Activated T-cell treated with anti-CD3 and anti-CD28 coated beads, Interleukin-2, amount 50 U/mL, for 4 hours (primary cell): Measurements from ENCODE around the gene PHACTR4. TPM values are rescaled to one million over a fixed set of nuclear protein-coding genes. Genes with fewer than 3 reads are reported as not detected.

Experiments
- ATAC-seq, 2 donors: fragments of 200-7000 bp; cut with Tn5 transposase; one replicate each; pipeline ENCODE4 v1.10.0; 2021
- DNase-seq: peaks from one replicate; pipeline ENCODE4 v3.0.0-alpha.2; 2020
- H3K27me3 Mint-ChIP-seq: one replicate; pipeline ENCODE4 v1.8.0; 2021; ENCODE audit warnings: low read depth, mixed read lengths
- H3K36me3 Mint-ChIP-seq: one replicate; pipeline ENCODE4 v1.8.0; 2022; ENCODE audit warnings: mixed read lengths; ENCODE audit not compliant: insufficient read depth
- H3K4me1 Mint-ChIP-seq: one replicate; pipeline ENCODE4 v1.8.0; 2021; ENCODE audit warnings: low read depth, mixed read lengths
- H3K4me3 Mint-ChIP-seq: one replicate; pipeline ENCODE4 v1.8.0; 2021; ENCODE audit warnings: mild to moderate bottlenecking, moderate library complexity, mixed read lengths
- H3K9me3 Mint-ChIP-seq: one replicate; pipeline ENCODE4 v1.8.0; 2021; ENCODE audit warnings: mixed read lengths
- total RNA-seq, 3 donors: library from RNA; stranded (reverse); gene quantifications; one replicate each; pipeline ENCODE4 v1.2.1, GENCODE V29; 2021

The PHACTR4 gene
- total RNA-seq, 3 donors from 2014 or later: 19.7 to 23.2 (median 22.4) TPM

DNA sequence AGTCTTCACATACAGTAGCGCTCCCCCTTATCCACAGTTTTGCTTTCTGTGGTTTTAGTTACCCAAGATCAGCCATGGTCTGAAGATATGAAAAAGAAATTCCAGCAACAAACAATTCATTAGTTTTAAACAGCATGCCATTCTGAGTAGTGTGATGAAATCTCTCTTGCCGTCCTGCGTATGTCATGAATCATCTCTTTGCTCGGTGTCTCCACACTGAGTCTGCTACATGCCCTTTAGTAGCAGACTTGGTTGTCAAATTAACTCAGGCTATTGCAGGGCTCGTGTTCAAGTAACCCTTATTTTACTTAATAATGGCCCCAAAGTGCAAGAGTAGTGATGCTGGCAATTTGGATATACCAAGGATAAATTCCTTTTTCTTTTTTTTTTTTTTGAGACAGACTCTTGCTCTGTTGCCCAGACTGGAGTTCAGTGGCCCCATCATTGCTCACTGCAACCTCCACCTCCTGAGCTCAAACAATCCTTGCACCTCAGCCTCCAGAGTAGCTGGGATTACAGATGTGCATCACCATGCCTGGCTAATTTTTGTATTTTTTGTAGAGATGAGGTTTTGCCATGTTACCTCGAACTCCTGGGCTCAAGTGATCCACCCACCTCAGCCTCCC, 22.6 kb downstream of the PHACTR4 start:
- no peaks in the 10 kb centered on the region for H3K9me3 Mint-ChIP-seq
- DNase-seq: no peak
- H3K4me3 Mint-ChIP-seq: no peak overlapping the region
- no peaks in the 10 kb centered on the region for H3K27me3 Mint-ChIP-seq
- no peak for ATAC-seq
- H3K36me3 Mint-ChIP-seq: peaks cover 4% of the 10 kb centered on the region
- H3K4me1 Mint-ChIP-seq: peaks cover 9% of the 10 kb centered on the region

DNA sequence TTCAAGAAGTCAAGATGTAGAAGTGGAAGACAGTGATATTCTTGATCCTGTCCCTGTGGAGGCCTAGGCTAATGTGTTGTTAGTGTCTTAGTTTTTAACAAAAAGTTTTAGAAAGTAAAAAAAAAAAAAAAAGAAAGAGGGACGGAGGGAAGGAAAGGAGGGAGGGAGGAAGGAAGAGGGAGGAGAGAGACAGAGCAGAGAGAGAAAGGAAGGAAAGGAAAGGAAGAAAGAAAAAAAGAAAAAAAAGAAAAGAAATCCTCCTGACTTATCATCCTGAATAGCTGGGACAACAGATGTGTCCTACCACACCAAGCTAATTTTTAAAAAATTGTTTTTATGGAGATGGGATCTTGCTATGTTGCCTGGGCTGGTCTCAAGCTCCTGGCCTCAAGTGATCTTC, 24.6 kb downstream of the PHACTR4 start:
- Mint-ChIP-seq H3K27me3 (no peaks in the 10 kb centered on the region), H3K9me3 (no peaks in the 10 kb centered on the region), H3K4me3 (no peak overlapping the region), H3K36me3 (peaks cover 3% of the 10 kb centered on the region), H3K4me1 (peaks cover 4% of the 10 kb centered on the region)
- no peak for ATAC-seq
- no peak for DNase-seq

DNA sequence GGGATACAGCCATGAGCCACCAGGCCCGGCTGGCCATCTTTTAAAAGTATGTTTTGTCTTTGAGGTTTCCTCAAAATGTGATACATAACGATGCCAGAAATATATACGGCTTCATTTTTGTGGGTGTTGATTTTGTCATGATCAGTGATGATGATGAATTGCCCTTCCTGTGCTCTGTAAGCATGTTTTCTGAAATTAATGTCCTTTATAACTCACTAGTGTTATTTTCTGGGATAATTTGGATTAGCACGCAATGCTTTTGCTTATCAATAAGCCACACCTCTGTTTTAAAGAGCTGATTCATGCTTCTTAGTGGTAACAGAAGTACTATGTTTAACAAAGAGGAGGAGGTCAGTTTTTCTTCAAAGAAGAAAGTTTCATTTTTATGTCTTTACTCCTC, 25.6 kb downstream of the PHACTR4 start:
- Mint-ChIP-seq H3K36me3 (peaks cover 2% of the 10 kb centered on the region), H3K27me3 (no peaks in the 10 kb centered on the region), H3K9me3 (no peaks in the 10 kb centered on the region), H3K4me1 (peaks cover 3% of the 10 kb centered on the region), H3K4me3 (no peak overlapping the region)
- ATAC-seq (no peak), DNase-seq (no peak)

DNA sequence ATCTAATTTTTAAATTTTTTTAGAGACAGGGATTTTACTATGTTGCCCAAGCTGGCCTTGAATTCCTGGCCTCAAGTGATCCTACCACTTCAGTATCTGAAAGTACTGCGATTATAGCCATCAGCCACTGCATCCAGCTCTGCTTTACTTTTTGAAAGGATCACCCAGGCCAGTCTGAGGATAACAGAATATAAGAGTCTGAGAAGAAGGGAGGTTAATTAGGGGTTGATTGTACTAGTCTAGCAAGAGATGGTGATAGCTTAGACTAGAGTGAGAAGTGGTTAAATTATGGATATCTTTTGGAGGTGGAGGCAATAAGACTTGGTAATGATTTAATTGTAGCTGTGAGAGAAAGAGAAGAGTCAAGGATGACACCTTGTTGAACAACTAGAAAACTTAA, 32.2 kb downstream of the PHACTR4 start:
- H3K36me3 Mint-ChIP-seq: peaks cover 2% of the 10 kb centered on the region
- no peaks in the 10 kb centered on the region for H3K27me3 Mint-ChIP-seq
- no peak overlapping the region for H3K4me3 Mint-ChIP-seq
- no peak for DNase-seq
- peaks cover 8% of the 10 kb centered on the region for H3K4me1 Mint-ChIP-seq
- H3K9me3 Mint-ChIP-seq: no peaks in the 10 kb centered on the region
- ATAC-seq: no peak

DNA sequence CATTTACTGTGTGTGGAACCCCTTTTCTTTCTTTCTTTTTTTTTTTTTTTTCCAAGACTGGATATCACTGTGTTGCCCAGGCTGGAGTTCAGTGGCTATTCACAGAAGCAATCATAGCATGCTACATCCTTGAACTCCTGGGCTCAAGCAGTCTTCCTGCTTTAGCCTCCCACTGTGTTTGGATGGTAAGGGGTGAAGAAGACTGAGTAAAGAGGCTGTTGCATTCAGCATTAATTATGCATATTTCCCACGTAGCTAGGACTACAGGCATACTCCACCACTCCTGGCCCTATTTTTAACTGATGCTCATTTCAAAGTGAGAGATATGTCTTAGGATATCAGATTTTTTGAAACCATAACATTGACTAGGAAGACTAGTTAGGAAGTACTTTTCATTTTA, 39.5 kb downstream of the PHACTR4 start:
- H3K36me3 Mint-ChIP-seq: peaks cover 2% of the 10 kb centered on the region
- ATAC-seq: no peak

DNA sequence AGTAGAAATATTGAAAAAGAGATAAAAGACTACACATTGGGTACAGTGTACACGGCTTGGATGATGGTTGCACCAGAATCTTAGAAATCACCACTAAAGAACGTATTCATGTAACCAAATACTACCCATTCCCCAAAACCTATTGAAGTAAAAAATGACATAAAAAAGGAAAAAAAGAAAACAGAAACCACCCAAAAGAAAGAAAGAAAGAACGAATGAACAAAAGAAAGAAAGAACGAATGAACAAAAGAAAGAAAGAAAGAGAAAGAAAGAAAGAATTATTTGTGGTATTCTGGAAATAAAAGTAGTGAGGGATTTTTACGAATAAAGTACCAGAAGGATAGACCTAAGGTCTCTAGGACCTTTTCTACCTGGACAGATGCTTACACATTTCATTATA, 42.1 kb downstream of the PHACTR4 start:
- peaks cover 2% of the 10 kb centered on the region for H3K36me3 Mint-ChIP-seq
- H3K9me3 Mint-ChIP-seq: no peaks in the 10 kb centered on the region
- H3K4me3 Mint-ChIP-seq: no peak overlapping the region
- no peak for ATAC-seq
- no peaks in the 10 kb centered on the region for H3K27me3 Mint-ChIP-seq
- H3K4me1 Mint-ChIP-seq: peaks cover 2% of the 10 kb centered on the region
- DNase-seq: no peak

More for the DNA sequence above, 39.5 kb downstream of the PHACTR4 start:
- H3K4me1 Mint-ChIP-seq: peaks cover 3% of the 10 kb centered on the region
- no peak overlapping the region for H3K4me3 Mint-ChIP-seq
- no peaks in the 10 kb centered on the region for H3K27me3 Mint-ChIP-seq
- DNase-seq: no peak
- no peaks in the 10 kb centered on the region for H3K9me3 Mint-ChIP-seq

DNA sequence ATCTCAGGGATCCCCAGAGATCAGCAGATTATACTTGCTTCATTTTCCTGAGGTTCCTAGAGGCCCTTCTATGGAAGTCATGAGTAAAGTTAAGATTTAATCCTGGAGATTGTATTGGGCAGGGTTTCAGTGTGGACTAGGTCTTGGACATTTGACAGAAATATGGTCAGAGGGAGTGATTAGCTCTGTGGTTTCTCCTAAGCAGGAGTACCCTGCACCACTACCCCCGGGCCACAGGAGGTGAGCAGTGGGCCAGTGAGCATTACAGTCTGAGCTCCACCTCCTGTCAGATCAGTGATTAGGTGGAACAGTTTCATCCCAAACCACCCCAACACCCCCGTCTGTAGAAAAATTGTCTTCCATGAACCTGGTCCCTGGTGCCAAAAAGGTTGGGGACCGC, 43.2 kb downstream of the PHACTR4 start:
- H3K9me3 Mint-ChIP-seq: no peaks in the 10 kb centered on the region
- ATAC-seq (no peak), DNase-seq (no peak)
- H3K27me3 Mint-ChIP-seq: no peaks in the 10 kb centered on the region
- no peak overlapping the region for H3K4me3 Mint-ChIP-seq
- H3K4me1 Mint-ChIP-seq: peaks cover 12% of the 10 kb centered on the region
- H3K36me3 Mint-ChIP-seq: peaks cover 2% of the 10 kb centered on the region

DNA sequence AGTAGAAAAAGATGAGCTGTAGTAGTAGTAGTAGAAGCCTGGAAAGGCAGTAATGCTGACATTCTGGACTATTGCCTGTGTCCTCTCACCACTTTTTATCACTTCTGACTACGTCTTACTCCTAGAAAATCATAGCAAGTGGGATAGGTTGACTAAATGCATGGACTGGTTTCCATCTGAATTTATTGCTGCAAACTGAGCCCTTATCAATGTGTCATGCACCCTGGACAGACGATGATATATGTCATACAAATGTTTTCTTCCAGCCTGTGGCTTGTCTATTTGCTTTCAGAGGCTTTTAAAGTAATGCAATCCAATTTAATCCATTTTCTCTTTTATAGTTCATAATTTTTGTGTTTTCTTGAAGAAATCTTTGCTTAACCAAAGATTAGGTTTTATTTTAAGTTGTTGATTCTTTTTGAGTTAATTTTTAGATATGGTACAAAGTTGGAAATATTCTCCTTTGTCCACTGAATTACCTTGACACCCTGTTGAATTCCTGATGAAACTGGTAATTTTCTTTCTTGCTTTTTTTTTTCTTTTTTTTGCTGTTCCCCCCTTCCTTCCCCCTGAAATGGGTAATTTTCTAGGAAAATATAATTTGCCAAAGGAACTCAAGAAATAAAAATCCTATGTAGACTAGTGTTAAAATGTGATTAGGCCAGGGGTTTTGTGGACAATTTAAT, 47.1 kb downstream of the PHACTR4 start:
- peaks cover 2% of the 10 kb centered on the region for H3K36me3 Mint-ChIP-seq
- DNase-seq (no peak), ATAC-seq (no peak)
- H3K27me3 Mint-ChIP-seq: no peaks in the 10 kb centered on the region
- H3K4me1 Mint-ChIP-seq: peaks cover 17% of the 10 kb centered on the region
- H3K9me3 Mint-ChIP-seq: no peaks in the 10 kb centered on the region
- H3K4me3 Mint-ChIP-seq: no peak overlapping the region

DNA sequence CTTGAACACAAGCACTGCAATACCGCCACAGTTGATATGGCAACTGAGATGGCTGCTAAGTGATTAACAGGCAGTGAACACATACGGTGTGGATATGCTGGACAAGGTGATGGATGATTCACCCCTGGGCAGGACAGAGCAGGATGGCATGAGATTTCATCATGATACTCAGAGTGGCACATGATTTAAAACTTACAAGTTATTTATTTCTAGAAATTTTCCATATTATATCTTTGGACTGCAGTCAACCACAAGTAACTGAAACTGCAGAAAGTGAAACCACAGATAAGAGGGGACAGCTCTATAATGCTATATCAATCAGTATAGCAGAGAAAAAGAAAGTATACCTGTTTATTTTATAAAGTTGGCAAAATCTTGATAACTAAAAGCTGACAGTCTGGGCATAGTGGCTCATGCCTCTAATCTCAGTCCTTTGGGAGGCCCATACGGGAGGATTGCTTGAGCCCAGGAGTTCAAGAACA, 47.9 kb downstream of the PHACTR4 start:
- H3K9me3 Mint-ChIP-seq: no peaks in the 10 kb centered on the region
- no peaks in the 10 kb centered on the region for H3K27me3 Mint-ChIP-seq
- H3K4me3 Mint-ChIP-seq: peak overlapping the region; percentile 51
- ATAC-seq: peak in 1 of 2 donors; percentile 40
- peaks cover 17% of the 10 kb centered on the region for H3K4me1 Mint-ChIP-seq
- H3K36me3 Mint-ChIP-seq: peaks cover 2% of the 10 kb centered on the region
- no peak for DNase-seq

DNA sequence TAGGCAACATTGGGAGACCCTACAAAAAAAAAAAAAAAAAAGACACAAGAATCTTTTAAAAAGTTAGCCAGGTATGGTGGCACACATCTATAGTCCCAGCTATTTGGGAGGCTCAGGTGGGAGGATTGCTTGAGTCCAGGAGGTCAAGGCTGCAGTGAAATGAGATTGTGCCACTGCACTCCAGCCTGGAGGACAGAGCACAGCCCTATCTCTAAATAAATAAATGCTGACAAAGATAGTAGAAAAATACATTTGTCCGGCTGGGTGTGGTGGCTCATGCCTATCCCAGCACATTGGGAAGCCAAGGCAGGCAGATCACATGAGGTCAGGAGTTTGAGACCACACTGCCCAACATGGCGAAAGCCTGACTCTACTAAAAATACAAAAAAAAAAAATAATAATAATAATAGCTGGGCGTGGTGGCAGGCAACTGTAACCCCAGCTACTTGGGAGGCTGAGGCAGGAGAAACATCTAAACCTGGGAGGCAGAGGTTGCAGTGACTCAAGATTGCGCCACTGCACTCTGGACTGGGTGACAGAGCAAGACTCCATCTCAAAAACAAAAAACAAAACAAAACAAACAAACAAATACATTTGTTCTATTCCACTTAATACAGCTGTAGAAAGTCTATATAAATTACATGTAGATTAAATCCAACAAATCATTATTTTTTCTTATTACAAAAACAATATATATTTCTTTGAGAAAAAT, 48.5 kb downstream of the PHACTR4 start:
- peaks cover 2% of the 10 kb centered on the region for H3K36me3 Mint-ChIP-seq
- no peaks in the 10 kb centered on the region for H3K9me3 Mint-ChIP-seq
- H3K4me3 Mint-ChIP-seq: peak overlapping the region; percentile 51
- H3K4me1 Mint-ChIP-seq: peaks cover 17% of the 10 kb centered on the region
- no peak for ATAC-seq
- H3K27me3 Mint-ChIP-seq: no peaks in the 10 kb centered on the region
- no peak for DNase-seq

DNA sequence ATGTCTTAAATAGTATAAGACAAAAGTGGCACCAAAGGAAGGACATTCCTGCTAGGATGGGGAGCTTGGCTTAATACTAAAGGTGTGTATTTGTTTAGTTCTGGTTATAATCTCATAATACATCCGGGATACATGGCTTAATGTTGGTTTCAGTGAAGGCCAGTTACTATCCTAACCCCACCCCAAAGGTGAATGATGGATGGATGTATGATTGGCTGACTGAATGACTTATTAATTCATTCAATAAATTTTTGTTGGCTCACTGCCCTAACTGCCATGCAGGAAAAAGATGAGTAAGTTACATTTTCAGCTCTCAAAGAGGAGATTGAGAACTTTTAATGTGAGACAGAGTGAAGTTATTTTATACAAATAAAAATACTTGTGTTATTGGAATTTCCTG, 52.2 kb downstream of the PHACTR4 start:
- ATAC-seq: no peak
- Mint-ChIP-seq H3K4me1 (peaks cover 17% of the 10 kb centered on the region), H3K36me3 (peaks cover 4% of the 10 kb centered on the region), H3K4me3 (no peak overlapping the region), H3K27me3 (no peaks in the 10 kb centered on the region), H3K9me3 (no peaks in the 10 kb centered on the region)
- DNase-seq: no peak

DNA sequence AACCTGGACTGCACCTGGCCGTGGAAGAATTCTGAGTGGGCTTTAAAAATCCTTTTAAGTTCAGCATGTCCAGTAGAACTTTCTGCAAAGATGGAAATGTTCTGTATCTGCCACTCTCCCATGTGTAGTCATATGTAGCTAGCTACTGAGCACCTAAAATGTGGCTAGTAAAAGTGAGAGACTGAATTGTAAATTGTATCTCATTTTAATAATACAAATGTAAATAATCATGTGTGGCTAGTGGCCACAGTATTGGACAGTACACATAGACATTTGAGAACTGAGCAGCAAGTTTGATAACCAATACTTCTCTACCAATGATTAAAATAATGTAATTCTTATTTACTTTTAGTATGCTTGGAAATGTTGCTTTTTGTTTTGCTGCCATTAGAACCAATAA, 57.3 kb downstream of the PHACTR4 start:
- Mint-ChIP-seq H3K36me3 (peaks cover 4% of the 10 kb centered on the region), H3K9me3 (no peaks in the 10 kb centered on the region), H3K4me1 (peaks cover 4% of the 10 kb centered on the region), H3K27me3 (no peaks in the 10 kb centered on the region), H3K4me3 (no peak overlapping the region)
- ATAC-seq (no peak), DNase-seq (no peak)

DNA sequence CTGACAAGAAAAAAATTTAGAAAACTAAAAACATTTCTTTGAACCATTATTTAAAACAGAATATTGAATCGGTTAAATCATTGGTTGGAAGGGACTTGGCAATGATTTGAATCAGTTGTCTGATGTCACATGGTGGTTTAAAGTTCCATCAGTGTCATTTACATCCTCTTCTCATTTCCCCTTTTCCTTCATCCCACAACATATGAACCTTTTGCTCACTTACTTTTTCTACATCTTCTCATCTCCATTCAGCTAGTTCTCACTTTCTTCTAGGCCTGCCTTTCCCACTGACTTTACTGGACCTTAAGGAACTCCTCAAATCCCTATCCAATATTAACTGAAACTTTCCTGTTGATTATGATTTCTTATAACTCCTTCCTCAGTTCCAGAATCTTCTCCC, 58.5 kb downstream of the PHACTR4 start:
- H3K9me3 Mint-ChIP-seq: no peaks in the 10 kb centered on the region
- DNase-seq (no peak), ATAC-seq (no peak)
- no peak overlapping the region for H3K4me3 Mint-ChIP-seq
- peaks cover 4% of the 10 kb centered on the region for H3K36me3 Mint-ChIP-seq
- H3K27me3 Mint-ChIP-seq: no peaks in the 10 kb centered on the region
- H3K4me1 Mint-ChIP-seq: peaks cover 4% of the 10 kb centered on the region

DNA sequence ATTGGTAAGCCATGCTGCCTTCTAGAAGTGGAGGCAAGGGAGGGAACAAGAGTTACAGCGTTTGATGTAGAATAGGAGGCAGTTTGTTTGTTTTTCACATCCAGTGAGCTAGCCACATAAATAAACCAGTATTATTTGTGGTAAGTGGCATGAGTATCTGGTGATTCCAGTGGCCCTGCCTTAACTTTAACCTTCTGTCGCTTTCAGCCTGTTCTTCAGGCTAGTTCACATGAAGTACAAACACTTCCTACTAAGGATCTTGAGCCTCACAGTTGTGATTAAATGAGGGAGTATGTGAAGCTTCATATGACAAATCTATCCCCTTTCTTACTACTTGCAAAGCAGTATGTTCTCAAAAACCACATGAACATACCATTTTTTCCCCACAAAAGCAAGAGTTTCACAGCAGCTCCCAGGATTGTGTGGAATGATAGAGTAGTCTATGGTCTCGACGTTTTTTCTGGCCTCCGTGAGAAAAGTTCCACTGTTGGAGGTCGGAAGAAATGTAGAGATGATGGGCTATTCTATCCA, 59.5 kb downstream of the PHACTR4 start:
- Mint-ChIP-seq H3K4me1 (peaks cover 4% of the 10 kb centered on the region), H3K36me3 (peaks cover 4% of the 10 kb centered on the region), H3K4me3 (no peak overlapping the region), H3K9me3 (no peaks in the 10 kb centered on the region), H3K27me3 (no peaks in the 10 kb centered on the region)
- ATAC-seq (no peak), DNase-seq (no peak)
